ENCODE data around the gene FOXA3.

DNA sequence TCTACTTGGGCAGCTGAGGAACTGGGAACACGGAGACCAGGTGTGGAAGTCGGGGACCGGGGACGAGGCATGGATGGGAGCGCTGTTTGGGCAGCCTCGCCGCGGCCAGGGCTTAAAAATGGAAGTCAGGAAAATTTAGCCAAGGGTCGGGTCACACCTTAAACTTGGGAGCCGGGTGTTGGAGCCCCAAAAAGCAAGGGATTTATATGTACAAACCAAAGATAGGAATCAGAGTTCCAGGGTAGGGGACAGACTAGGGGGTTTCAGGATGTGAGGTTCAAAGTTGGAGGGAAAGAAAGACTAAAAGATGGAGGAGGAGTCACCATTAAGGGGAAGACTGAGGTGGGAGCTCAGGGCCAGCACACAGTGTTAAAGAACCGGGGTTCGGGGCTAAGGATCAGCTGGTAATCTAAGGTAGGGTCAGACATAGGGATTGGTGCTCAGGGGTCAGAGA lies 530 bp downstream of the FOXA3 start:
- TF ChIP-seq, protein P1, sequence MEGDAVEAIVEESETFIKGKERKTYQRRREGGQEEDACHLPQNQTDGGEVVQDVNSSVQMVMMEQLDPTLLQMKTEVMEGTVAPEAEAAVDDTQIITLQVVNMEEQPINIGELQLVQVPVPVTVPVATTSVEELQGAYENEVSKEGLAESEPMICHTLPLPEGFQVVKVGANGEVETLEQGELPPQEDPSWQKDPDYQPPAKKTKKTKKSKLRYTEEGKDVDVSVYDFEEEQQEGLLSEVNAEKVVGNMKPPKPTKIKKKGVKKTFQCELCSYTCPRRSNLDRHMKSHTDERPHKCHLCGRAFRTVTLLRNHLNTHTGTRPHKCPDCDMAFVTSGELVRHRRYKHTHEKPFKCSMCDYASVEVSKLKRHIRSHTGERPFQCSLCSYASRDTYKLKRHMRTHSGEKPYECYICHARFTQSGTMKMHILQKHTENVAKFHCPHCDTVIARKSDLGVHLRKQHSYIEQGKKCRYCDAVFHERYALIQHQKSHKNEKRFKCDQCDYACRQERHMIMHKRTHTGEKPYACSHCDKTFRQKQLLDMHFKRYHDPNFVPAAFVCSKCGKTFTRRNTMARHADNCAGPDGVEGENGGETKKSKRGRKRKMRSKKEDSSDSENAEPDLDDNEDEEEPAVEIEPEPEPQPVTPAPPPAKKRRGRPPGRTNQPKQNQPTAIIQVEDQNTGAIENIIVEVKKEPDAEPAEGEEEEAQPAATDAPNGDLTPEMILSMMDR (IDR thresholded peaks at IDR 0.05), result no peak
- TF ChIP-seq POLR2A (IDR thresholded peaks at IDR 0.05), result no peak

Data from testis (tissue), 2 donors.